ENCODE measurements around the gene BTF3.

Gene BTF3

GRCh38 chr5:73522989-73523388 lies 24.7 kb downstream of the BTF3 start:
- in situ Hi-C loops (cut with MboI; ENCODE audit: low sequenced_read_pairs), result no loop called here

- in situ Hi-C loops (cut with MboI; ENCODE audit: low sequenced_read_pairs), result no loop called here
These were observed 25.6 kb downstream of the BTF3 start for GRCh38 chr5:73523861-73524260.

- in situ Hi-C loops (cut with MboI; ENCODE audit: low sequenced_read_pairs), result no loop called here
These were observed 27.5 kb downstream of the BTF3 start for GRCh38 chr5:73525606-73526203.

- in situ Hi-C loops (cut with MboI; ENCODE audit: low sequenced_read_pairs), result no loop called here
These were observed 30.0 kb downstream of the BTF3 start for GRCh38 chr5:73528248-73528647.

GRCh38 chr5:73529081-73529480 lies 30.8 kb downstream of the BTF3 start:
- in situ Hi-C loops (cut with MboI; ENCODE audit: low sequenced_read_pairs), result no loop called here

GRCh38 chr5:73531356-73531755 lies 33.1 kb downstream of the BTF3 start:
- in situ Hi-C loops (cut with MboI; ENCODE audit: low sequenced_read_pairs), result no loop called here

GRCh38 chr5:73532195-73532594 lies 34.0 kb downstream of the BTF3 start:
- in situ Hi-C loops (cut with MboI; ENCODE audit: low sequenced_read_pairs), result no loop called here

GRCh38 chr5:73534011-73534644 lies 35.9 kb downstream of the BTF3 start:
- in situ Hi-C loops (cut with MboI; ENCODE audit: low sequenced_read_pairs), result no loop called here

- in situ Hi-C loops (cut with MboI; ENCODE audit: low sequenced_read_pairs), result no loop called here
These were observed 36.7 kb downstream of the BTF3 start for GRCh38 chr5:73534971-73535370.

- in situ Hi-C loops (cut with MboI; ENCODE audit: low sequenced_read_pairs), result no loop called here
These were observed 41.5 kb downstream of the BTF3 start for GRCh38 chr5:73539730-73540129.

- in situ Hi-C loops (cut with MboI; ENCODE audit: low sequenced_read_pairs), result no loop called here
These were observed 42.0 kb downstream of the BTF3 start for GRCh38 chr5:73540192-73540591.

- in situ Hi-C loops (cut with MboI; ENCODE audit: low sequenced_read_pairs), result no loop called here
These were observed 43.8 kb downstream of the BTF3 start for GRCh38 chr5:73542020-73542419.

- in situ Hi-C loops (cut with MboI; ENCODE audit: low sequenced_read_pairs), result no loop called here
These were observed 46.5 kb downstream of the BTF3 start for GRCh38 chr5:73544429-73545402.

- in situ Hi-C loops (cut with MboI; ENCODE audit: low sequenced_read_pairs), result no loop called here
These were observed 47.1 kb downstream of the BTF3 start for GRCh38 chr5:73545403-73545779.

- in situ Hi-C loops (cut with MboI; ENCODE audit: low sequenced_read_pairs), result no loop called here
These were observed 51.8 kb downstream of the BTF3 start for GRCh38 chr5:73550016-73550415.

- in situ Hi-C loops (cut with MboI; ENCODE audit: low sequenced_read_pairs), result no loop called here
These were observed 54.4 kb downstream of the BTF3 start for GRCh38 chr5:73552642-73553041.
